Renal pelvis (tissue), 4 donors: ENCODE measurements around the gene MRPL10. TPM values are rescaled to one million over a fixed set of nuclear protein-coding genes. Genes with fewer than 3 reads are reported as not detected.

Experiments used
- DNase-seq: peaks from one replicate; pipeline ENCODE4 v3.0.0-alpha.2; 2013
- polyA plus RNA-seq, 3 donors: library from polyadenylated mRNA; unstranded; fragments of 120-200 nt; gene quantifications; one replicate each; pipeline ENCODE4 v1.2.1, GENCODE V29; 2013; ENCODE audit not compliant: insufficient read length in 3 of 3

MRPL10 gene
- polyA plus RNA-seq, 3 donors: 55.4 to 61.7 (median 58.5) TPM

GRCh38 chr17:47841488-47842291 lies 10.3 kb upstream of the MRPL10 start:
- no peak for DNase-seq

GRCh38 chr17:47840742-47841487 lies 9.6 kb upstream of the MRPL10 start, which contains the start of gene SCRN2:
TSS of gene SCRN2 (minus strand) at chr17:47841273. CDS start at chr17:47840843, 430 bp downstream.
- DNase-seq: peak; percentile 86

- DNase-seq: no peak
Observed at GRCh38 chr17:47840001-47840741, 8.8 kb upstream of the MRPL10 start.

- no peak for DNase-seq
Observed at GRCh38 chr17:47839071-47839470, 7.7 kb upstream of the MRPL10 start.

DNA sequence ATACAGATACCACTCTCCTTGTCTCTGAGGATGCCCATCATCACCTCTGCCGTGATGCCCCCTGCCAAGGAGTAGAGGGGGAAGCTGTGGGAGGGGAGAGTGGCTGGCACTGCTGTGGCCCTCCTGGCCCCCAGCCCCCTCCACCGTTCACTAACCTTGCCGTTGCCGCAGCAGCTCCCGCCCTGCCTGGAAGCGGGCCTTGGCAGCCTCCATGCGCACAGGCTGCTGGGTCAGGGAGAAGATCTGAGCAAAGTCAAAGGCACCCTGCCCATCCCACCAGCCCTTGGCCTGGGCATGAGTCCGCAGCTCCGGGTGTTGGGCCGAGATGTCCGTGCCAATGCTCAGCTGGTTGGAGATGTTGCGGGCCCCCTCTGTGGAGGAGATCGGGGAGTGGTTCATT lies 7.3 kb upstream of the MRPL10 start:
- DNase-seq: no peak

DNA sequence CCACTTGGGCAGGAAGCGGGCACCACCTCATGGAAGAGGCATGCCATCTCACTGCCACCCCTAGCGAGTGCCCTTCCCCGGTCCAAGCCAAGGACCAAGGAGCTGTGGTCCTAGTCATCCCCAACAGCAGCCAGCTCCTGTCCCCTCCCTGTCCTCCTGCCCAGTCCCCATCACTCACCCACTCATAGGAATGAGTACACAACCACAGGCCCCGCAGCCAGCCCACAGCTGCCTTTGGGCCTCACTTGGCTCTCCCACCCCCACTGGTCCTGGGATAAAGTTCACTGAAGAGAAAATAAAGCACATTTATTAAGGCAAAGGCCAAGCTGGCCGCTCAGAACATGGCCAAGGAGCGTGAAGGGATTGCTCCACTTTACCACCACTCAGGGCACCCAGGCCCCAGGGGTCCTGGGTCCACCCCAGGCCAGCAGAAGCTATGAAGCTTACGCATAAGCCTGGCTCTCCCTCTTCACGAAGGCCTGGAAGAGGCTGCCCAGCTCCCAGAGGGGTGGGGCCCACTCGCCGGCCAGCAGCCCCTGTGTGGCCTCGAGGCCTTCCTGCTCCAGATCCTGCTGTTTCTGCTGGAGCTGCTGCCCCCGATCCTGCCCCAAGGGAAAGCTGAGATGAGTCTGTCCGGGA lies 6.2 kb upstream of the MRPL10 start:
- no peak for DNase-seq

DNA sequence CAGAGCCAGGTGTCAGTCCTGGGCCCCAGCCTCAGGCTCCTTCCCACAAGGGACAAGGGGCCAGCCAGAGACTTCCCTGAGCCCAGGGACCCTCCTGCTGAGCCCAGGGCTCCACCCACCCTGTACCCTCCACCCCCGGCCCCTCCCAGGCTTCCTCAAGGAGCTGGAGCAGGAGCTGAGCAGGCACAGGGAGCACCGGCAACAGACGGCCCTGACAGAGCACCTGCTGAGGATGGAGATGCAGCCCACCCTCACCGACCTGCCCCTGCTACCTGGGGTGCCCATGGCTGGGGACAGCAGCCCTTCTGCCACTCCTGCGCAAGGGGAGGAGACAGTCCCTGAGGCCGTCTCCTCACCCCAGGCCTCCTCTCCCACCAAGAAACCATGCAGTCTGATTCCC lies 5.3 kb upstream of the MRPL10 start:
- DNase-seq: no peak

DNA sequence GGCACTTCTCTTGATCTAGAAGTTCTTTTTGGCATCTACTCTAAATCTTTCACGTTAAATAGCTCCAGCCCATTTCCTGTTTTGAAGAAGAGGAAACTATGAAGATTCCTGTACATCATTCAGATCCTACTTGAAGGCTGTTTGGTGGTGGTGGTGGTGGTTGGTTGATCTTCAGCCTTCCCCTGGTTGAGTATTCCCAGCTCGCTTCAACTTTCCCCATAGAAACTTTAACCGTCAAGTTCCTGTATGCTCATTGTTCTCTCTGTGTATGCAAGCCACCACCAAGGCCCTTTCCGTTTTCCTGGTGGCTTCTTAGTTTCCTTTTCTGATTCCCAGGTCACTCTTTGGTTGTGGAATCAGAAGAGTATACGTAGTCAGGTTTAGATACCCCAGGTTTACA lies 3.4 kb upstream of the MRPL10 start:
- no peak for DNase-seq

- DNase-seq: no peak
Observed at GRCh38 chr17:47831934-47832327, 590 bp upstream of the MRPL10 start.

DNA sequence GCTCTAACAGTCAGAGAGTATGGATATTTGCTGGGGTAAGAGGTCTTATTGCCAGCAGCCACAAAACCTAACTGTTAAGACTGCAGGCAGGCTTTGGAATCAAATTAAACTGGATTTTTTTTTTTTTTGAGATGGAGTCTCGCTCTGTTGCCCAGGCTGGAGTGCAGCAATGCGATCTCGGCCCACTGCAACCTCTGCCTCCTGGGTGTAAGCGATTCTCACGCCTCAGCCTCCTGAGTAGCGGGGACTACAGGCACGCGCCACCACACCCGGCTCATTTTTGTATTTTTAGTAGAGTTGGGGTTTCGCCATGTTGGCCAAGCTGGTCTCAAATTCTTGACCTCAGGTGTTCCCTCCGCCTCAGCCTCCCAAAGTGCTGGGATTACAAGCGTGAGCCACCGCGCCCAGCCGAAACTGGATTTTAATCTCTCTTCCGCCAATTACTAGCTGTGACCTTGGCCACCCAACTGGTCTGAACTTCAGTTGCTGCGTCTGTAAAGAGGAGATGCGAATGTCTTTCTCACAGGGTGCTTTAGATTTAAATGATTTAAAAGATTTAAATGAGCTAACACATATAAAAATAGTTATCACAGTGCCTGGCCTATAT lies 842 bp downstream of the MRPL10 start:
- no peak for DNase-seq

- no peak for DNase-seq
Observed at GRCh38 chr17:47829870-47830269, 1.5 kb downstream of the MRPL10 start.

GRCh38 chr17:47823519-47823918 lies 7.8 kb downstream of the MRPL10 start:
- no peak for DNase-seq

GRCh38 chr17:47822785-47823184 lies 8.6 kb downstream of the MRPL10 start:
- no peak for DNase-seq

GRCh38 chr17:47821424-47822391 lies 9.6 kb downstream of the MRPL10 start, which contains the start of gene OSBPL7:
TSS of gene OSBPL7 (minus strand) at chr17:47821794. CDS start at chr17:47820278, 1,516 bp downstream.
- peak; percentile 80 for DNase-seq

GRCh38 chr17:47821031-47821423 lies 10.3 kb downstream of the MRPL10 start:
- no peak for DNase-seq

DNA sequence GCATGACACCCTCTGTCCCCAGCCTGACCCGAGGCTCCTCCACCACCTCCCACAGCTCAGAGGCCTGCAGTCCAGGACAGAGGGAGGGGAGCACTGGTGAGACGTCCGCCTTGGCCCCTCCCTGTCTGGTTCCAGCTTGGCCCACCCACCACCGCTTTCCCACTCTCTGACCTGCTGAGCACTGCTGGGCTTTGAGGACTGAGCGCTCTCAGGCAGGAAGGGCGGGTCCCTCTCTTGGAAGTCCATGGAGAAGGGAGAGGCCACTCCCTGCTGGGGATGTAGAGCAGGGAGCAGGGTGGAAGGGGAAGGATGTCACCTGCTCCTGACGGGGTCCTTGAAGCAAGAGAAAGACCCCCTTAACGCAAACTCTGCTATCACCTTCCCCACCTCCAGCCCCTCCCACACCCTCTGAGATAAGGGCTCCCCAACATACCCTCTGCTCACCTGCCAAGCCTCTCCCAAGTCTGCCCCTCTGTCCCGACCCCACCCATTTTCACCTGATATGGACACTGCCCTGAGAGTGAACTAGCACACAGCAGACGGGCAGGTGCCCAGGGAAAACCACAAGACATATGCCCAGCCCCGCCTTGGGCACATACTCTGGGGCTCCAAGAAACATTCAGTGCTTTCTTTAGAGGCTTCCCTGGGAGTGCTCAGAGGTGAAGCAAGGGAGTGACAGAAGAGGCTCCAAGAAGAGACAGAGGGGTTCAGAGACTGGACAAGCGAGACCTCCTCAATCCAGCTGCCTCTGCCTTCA lies 11.1 kb downstream of the MRPL10 start:
- no peak for DNase-seq

GRCh38 chr17:47819475-47819874 lies 11.9 kb downstream of the MRPL10 start:
- no peak for DNase-seq

DNA sequence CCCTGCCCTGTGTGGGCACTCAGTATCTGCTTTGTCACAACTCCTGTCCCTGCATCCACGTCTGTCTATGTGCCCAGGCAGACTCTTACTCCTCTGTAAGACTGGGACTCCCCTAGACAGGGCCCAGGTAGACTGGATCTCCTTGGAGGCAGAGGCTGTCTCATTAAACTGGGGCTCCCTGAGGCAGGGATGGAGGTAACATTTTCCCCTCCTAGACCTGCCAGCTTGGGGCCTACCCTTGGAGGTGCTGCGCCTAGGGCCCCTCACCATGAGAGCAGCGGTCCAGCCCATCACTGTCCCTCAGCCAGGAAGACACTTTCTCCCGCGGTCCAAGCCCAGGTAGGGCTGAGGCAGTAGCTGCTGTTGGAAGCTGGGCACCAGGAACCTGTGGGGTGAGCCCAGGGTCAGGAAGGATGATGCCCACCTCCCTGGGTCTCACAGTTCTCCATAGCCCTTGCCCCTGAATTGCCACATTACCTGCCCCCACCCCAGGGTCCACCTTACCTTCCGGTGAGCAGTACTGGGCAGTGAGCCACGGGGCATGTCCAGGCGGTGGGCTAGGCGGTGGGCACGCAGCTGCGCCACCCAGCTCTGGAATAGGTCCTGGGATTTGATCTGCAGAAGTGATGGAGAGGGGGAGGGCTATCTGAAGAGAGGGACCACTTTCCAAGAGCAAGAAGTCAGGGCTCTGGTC lies 13.2 kb downstream of the MRPL10 start:
- DNase-seq: no peak

- DNase-seq: no peak
Observed at GRCh38 chr17:47816947-47817346, 14.4 kb downstream of the MRPL10 start.
